HG03139 (cell line): ENCODE data around the gene SCFD1.
"Not testable (repeated sequence)": the region's sequence is repeated elsewhere in the genome, so short reads cannot be mapped to it uniquely, and the experiment has no call there.

Source experiments
- ATAC-seq: cut with Tn5 transposase; IDR thresholded peaks from one replicate; pipeline ENCODE4 v1.9.1; 2021; ENCODE audit not compliant: unreplicated experiment

Gene SCFD1, protein sequence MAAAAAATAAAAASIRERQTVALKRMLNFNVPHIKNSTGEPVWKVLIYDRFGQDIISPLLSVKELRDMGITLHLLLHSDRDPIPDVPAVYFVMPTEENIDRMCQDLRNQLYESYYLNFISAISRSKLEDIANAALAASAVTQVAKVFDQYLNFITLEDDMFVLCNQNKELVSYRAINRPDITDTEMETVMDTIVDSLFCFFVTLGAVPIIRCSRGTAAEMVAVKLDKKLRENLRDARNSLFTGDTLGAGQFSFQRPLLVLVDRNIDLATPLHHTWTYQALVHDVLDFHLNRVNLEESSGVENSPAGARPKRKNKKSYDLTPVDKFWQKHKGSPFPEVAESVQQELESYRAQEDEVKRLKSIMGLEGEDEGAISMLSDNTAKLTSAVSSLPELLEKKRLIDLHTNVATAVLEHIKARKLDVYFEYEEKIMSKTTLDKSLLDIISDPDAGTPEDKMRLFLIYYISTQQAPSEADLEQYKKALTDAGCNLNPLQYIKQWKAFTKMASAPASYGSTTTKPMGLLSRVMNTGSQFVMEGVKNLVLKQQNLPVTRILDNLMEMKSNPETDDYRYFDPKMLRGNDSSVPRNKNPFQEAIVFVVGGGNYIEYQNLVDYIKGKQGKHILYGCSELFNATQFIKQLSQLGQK

DNA sequence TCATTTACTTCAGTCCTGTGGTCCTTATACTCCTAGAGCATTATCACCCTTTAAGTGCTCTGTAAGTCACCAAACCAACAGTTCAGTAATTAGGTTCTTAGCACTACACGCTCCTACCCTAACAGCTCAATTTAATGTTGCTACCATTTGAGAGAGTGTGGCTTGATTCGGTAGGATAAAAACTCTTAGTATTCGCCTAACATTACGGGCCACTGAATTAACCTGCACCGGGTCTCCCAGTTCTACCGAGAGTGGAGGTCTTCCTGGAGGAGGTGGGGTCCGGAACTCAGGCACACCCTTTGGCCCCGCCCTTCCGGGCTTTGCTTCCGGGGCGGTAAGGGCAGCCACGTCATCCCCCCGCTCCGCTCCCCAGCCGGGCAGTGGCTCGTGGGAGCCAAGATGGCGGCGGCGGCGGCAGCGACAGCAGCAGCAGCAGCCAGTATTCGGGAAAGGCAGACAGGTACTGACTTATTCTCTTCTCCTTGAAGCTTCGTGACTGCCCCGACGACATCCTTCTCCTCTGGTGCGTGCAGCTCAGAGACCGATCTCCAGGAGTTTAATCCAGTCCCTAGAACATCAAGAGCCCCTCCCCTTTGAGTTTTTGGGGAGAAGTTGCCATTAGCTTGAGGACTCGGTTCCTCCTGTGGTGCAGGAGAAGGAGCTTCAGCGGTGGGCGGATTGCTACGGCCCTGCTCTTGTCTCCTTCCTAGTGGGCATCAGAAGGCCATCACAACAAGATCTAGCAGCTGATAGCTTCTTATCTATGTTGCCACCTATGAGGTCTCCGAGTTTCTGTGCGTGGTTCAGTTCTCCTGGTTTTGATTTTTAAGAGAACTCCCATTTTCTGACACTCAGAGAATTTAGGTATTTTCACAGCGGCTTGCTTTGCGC lies at the start of gene SCFD1:
TSS of gene SCFD1 (plus strand) at position 380 of the 891 bp plus-strand sequence. CDS start at position 400, 20 bp downstream.
- ATAC-seq = peak; percentile 90

DNA sequence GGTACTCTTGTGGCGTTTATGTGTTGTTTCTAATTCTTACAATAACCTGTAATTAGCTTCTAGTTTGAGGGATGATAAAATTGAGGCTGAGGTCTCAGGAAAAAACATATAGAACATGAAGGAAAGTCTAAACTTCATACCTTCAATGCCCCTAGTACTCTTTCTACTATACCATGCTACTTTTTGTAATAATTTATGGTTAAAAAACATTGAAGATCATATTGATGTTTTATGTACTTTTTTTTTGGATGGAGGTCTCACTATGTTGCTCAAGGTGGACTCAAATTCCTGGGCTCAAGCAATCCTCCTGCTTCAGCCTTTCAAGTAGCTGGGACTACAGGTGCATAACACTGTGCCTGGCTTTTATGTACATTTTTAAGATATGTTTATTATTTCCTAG lies 49.3 kb upstream of the SCFD1 start:
- no peak for ATAC-seq

DNA sequence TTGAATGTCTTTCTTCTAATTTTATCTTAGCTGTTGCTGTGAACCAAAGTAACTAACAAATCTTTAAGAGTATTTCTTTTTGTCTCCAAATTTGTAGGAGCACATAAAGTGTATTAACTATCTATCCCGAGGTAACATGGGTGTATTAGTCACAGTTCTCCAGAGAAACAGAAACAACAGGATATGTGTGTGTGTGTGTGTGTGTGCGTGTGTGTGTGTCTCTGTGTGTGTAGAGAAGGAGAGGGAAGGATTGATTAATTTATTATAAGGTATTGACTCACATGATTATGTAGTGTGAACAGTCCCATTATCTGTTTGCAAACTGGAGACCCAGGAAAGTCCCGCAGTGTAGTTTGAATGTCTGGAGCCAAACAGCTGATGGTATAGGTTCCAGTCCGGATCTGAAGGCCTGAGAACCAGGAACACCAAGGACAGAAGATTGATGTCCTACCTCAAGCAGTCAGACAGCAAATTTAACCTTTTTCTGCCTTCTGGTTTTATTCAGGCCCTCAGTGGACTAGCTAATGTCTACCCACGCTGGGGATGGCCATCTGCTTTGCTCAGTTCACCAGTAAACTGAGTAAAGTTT lies 48.8 kb upstream of the SCFD1 start:
- no peak for ATAC-seq

DNA sequence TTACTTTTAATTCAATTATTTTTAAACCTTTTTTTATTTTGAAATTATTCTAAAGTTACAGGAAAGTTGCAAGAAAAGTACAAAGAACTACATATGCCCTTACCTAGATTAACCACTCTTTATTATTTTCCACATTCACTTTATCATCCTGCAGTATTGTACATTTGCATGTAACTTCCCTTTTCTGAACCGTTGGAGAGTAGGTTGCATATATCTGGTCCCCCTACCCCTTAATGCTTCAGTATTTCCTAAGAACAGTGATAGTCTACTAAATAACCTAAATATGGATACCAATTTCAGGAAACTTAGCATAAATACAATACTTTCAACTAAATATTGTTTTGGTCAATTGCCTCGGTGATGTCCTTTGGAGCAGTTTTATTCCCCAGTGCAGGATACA lies 48.2 kb upstream of the SCFD1 start:
- ATAC-seq = no peak

DNA sequence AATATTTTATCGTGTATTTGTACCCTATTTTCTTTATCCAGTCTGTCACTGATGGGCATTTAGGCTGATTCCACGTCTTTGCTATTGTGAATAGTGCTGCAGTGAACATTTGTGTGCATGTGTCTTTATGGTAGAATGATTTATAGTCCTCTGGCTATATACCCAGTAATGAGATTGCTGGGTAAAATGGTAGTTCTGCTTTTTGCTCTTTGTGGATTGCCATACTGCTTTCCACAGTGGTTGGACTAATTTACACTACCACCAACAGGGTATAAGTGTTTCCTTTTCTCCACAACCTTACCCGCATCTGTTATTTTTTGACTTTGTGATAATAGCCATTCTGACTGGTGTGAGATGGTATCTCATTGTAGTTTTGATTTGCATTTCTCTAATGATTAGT lies 47.3 kb upstream of the SCFD1 start:
- ATAC-seq = not testable (repeated sequence)

DNA sequence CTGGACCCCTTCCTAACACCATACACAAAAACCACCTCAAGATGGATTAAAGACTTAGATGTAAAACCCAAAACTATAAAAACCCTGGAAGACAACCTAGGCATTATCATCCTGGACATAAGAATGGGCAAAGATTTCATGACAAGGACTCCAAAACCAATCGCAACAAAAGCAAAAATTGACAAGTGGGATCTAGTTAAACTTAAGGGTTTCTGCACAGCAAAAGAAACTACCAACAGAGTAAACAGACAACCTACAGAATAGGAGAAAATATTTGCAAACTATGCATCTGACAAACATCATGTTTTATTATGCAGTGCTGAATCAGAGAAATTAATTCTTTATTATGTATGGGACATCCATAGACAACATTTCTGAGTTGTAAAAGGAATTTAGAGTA lies 45.8 kb upstream of the SCFD1 start:
- not testable (repeated sequence) for ATAC-seq

DNA sequence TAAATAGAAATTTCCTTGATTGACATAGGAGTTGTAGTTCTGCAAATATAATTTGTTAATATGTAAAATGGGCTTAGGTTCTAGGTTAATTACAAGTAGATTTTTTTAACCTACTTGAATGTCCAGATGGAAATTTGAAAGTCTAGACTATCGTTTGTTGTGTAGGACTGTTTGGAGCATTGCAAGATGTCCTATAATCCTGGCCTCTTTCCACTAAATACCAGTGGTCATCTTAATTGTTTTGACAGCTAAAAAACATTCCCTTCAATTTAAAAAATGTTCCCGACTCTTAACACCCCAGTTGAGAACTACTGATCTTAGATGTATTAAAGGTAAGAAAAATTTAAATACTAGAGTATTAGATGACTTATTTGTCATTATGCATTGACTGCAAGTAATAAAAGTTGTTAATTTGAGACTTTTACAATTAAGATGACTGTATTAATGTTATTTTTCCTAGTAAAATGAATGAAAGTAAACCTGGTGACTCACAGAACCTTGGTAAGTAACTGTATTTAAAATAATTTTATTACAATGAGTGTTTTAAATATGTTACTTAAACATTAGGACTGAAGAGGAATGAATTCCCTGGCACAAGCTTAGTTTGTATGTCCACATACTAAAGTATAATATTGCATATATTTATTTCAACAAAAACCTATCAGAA lies 41.4 kb upstream of the SCFD1 start:
- ATAC-seq = no peak

DNA sequence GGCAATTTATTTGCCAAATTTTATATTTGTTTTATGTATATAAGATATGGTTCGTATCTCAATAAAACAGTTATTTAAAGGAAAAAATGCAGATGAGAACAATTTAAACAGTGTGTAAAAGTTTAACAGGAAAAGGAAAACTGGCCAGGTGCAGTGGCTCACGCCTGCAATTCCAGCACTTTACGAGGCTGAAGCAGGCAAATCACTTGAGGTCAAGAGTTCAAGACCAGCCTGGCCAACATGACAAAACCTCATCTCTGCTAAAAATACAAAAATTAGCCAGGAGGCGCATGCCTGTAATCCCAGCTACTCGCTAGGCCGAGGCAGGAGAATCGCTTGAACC lies 40.9 kb upstream of the SCFD1 start:
- no peak for ATAC-seq

DNA sequence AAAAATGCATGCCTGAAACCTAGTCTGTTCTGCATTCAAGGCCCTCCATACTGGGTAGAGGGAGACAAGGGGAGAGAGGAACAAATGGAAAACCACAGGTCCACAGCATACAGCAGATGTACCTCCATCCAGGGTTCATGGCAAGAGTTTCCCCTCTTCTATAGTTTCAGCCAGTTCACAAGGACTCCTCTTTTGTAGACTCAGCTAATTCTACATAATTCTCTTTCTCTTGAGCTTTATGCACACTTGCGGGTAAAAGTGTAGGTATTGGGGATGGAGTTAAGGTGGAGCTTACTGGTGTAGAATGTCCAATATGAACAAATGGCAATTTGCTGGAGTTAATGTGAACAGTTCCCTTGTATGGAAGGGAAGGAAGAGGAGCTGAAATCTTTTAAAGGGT lies 39.7 kb upstream of the SCFD1 start:
- ATAC-seq = no peak

DNA sequence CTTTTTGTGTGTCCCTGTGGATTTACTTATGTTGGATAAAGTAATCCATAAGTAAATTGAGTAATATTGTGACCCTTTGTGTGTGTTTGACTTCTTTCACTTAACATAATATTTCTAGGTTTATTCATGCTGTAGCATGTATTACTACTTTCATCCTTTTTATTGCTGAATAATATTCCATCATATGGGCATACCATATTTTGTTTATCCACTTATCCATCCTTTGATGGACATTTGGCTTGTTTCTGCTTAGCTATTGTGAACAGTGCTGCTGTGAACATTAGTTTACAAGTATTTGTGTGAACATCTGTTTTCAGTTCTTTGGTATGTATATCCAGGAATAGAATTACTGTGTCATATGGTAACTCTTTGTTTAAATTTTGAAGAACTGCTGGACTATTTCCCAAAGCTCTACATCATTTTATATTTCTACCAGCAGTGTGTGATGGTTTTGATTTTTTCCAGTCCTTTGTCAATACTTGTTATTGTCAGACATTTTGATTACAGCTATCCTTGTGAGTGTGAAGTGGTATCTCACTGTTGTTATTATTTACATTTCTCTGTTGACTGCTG lies 38.0 kb upstream of the SCFD1 start:
- ATAC-seq = no peak

DNA sequence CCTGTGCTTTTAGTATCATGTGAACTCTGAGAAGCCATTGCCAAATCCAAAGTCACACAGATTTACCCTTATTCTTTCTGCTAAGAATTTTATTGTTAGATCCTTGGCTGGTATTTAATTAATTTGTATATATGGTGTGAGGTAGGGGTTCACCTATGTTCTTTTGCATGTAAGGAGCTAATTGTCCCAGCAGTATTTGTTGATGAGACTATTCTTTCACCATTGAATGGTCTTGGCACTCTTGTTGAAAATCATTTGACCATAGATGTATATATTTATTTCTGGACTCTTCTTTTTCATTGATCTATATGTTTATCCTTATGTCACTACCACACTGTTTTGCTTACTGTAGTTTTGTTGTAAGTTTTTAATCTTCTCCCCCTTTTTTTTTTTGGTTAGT lies 36.9 kb upstream of the SCFD1 start:
- ATAC-seq = no peak

DNA sequence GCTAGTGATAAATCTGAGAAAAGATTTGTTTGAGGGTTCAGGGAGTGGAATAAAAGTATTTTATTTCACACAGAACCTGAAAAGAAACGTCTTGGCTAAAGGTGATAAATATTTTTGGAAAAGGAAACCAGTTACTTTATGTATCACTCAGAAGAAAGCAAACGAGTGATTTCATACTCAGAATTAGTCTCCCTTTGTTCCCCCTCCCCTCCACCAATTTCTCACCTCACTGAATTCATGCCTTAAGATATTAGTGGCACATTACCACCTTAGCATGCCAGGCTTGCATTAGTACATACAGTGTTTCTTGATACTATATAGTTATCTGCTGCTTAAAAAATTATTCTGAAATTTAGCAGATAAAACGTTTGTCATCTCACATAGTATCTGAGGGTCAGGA lies 35.0 kb upstream of the SCFD1 start:
- no peak for ATAC-seq

DNA sequence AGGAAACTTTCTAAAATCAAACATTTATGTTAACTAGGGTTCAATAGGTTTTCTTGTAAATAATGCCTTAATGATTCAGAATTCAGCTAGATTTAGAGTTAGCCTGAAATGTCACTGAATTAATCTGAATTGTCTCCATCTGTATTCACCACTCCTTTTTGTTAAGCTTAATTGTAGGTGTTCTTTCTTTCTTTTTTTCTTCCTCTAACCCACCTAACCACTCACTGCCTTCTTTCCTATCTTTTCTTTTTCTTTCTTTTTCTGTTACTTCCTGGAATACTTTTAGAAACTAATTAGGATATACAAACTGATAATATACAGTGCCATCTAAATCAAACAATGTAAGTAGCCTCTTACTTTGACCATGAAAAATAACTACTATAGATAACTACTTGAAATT lies 33.2 kb upstream of the SCFD1 start:
- ATAC-seq = no peak

DNA sequence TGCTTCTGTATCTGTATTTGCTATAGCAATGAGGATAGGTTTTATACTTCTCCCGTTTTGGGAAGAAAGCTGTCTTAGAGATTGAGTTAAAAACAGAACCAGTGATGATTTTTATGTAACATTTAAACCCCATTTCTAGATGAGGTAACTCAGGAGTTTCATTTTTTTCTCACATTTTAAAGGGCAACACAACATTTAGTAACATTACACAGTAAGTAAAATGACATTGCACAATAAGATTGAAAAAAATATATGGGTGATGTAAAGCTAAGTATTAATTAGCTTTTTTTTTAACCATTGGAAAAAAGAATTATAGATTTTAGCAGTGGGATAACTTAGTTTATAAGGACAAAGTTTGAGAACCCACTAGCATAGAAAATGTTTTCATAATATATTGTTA lies 25.2 kb upstream of the SCFD1 start:
- no peak for ATAC-seq

DNA sequence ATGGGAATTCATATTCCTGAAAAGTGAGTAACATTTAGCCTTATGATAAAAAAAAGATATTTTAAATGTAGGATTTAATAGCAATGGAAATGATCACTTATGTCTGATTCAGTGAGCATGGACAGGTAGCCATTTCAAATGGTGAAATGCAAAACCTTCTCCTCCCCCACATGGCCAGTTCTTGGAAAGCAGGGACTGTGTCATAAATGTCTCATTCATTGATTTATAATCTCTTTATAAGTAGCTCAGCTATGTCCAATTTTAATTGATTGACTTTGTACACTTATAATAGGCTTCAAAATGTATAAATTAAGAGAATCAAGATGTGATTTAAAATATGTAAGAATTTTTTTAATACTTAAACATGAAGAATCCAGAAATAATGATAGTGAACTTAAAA lies 24.6 kb upstream of the SCFD1 start:
- no peak for ATAC-seq

DNA sequence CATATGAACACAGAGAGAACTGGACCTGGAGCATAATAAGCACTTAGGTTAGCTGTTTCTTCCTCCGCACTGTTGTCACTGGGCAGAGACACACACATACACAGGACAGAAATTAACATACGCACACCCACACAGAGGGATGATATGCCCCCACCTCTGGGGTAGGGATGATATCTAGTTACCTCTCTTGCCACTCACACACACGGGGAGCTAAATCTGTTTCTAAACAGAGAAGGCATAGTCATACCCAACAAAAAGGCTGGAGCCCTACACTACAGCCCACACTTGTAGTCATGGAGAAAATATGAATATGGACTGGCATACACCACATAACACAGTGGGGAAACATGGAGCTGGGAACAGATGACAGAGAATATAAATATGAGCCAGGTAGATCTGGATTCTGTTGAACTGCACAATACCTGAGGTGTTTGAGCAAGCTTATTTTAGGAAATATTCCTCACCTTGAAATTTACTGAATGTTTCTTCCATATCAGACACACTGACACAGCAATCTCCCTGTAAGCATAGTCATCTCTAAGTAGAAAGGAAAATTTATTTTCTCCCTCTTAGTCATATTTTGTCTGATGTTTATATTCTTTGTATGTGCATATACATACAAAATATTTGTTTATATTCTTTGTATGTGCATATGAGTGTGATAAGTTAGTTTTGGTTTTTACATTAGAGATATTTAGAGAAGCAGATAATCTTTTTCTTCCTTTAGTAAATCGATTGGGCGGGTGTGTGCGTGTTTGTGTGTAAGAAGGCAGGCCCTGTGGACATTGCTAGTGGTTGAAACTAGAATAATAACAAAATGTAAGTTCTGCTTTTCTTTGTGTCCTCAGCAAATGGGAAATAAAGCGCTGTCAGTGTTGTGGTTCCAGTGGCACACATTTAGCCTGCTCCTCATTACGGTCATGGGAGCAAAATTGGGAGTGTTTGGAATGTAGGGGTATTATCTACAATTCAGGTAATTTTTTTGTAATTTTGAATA lies 20.9 kb upstream of the SCFD1 start:
- no peak for ATAC-seq

DNA sequence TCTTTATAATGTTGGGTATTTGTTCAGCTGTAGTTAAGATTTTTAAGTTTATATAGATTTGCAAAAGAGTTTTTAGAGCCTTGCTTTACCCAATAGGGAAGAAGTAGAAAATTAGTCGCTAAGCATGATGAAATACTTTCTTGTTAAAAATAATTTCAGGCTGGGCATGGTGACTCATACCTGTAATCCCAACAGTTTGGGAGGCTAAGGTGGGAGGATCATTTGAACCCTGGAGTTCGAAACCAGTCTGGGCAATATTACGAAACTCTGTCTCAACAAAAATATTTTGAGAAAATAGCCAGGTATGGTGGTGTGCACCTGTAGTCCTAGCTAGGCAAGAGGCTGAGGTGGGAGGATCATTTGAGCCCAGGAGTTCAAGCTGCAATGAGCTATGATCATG lies 18.7 kb upstream of the SCFD1 start:
- ATAC-seq = no peak

DNA sequence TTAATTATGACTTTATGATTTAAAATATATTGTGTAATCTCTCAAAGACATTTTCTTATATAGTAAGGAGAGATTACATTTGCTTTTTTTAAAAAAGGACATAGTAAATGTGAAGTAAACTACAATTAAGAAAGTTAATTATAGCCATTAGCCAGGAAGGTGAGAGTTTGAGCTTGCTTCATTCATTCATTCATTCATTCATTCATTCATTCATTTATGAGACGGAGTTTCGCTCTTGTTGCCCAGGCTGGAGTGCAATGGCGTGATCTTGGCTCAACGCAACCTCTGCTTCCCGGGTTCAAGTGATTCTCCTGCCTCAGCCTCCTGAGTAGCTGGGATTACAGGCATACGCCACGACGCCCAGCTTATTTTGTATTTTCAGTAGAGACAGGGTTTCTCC lies 17.4 kb upstream of the SCFD1 start:
- not testable (repeated sequence) for ATAC-seq

DNA sequence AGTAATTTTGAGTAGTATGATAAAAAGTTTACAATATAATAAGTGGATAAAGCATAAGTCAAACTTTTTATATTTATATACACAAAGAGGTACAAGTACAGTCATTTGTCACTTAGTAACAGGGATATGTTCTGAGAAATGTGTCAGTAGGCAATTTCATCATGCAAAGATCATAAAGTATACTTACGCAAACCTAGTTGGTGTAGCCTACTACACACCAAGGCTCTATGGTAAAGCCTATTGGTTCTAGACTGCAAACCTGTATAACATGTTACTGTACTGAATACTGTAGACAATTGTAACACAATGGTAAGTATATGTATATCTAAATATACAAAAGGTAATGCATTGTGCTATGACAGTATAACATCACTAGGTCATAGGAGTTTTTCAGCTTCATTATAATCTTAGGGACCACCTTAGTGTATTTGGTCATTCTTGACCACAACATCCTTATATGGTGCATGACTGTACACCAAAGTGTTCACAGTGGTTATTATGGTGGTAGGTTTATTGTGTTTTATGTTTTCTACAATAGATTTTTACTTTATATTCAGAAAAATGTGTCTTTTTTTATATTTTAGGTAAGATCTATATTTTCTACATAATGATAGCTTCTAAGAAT lies 14.9 kb upstream of the SCFD1 start:
- ATAC-seq = no peak
